ENCODE results near the gene HS3ST5.

GRCh38 chr6:114334237-114334636 lies 8.6 kb downstream of the HS3ST5 start:
- TF ChIP-seq CTCF (IDR thresholded peaks at IDR 0.05; ENCODE audit: low read depth, low read length) (no peak), EZH2phosphoT487 (IDR thresholded peaks at IDR 0.05; ENCODE audit: low read depth) (no peak)

All from OCI-LY3 (cell line).